ENCODE results near the gene MVD.

- no peak for TF ChIP-seq CTCF (IDR thresholded peaks at IDR 0.05; ENCODE audit: insufficient read depth, low read length, poor library complexity, severe bottlenecking)
- TF ChIP-seq EZH2phosphoT487 (conservative IDR thresholded peaks at IDR 0.05; ENCODE audit: low read length), result no peak
Observed at GRCh38 chr16:88635671-88636319, 27.1 kb downstream of the MVD start.

Measured in SU-DHL-6 (cell line).